ENCODE measurements around the gene GAK. TPM values are rescaled to one million over a fixed set of nuclear protein-coding genes. Genes with fewer than 3 reads are reported as not detected.

The GAK gene
- total RNA-seq, 6 experiments from 2014 or later = 53.2 to 85.0 (median 64.5) TPM

- DNase-seq (no peak), ATAC-seq (no peak)
- Histone ChIP-seq H3K27ac (no peak overlapping the region), H3K36me3 (no peaks in the 10 kb centered on the region), H3K9me3 (no peaks in the 10 kb centered on the region), H3K27me3 (no peaks in the 10 kb centered on the region), H3K4me3 (no peak overlapping the region), H3K4me1 (no peaks in the 10 kb centered on the region)
- intact Hi-C loops (cut with DNase I) = no loop called here
- no peak for TF ChIP-seq CTCF (IDR thresholded peaks at IDR 0.05)
- no peak for TF ChIP-seq POLR2A (IDR thresholded peaks at IDR 0.05)
- WGBS (ENCODE audit: insufficient coverage, low coverage, low lambda C conversion rate, missing lambda C conversion rate) = 100% methylated on average over 1 of the region's 1 CpG
These were observed 94.3 kb downstream of the GAK start for GRCh38 chr4:837772-838171.

GRCh38 chr4:836750-837301 lies 95.3 kb downstream of the GAK start:
- TF ChIP-seq CTCF (IDR thresholded peaks at IDR 0.05) (no peak), POLR2A (IDR thresholded peaks at IDR 0.05) (no peak)
- WGBS (ENCODE audit: insufficient coverage, low coverage, low lambda C conversion rate, missing lambda C conversion rate) = 100% methylated on average over 1 of the region's 22 CpGs
- no peaks in the 10 kb centered on the region for H3K4me1 ChIP-seq
- peak in 2 of 3 donors; percentile 17 to 44 for DNase-seq
- H3K9me3 ChIP-seq = no peaks in the 10 kb centered on the region
- no peaks in the 10 kb centered on the region for H3K27me3 ChIP-seq
- H3K27ac ChIP-seq = no peak overlapping the region
- no peak for ATAC-seq
- H3K36me3 ChIP-seq = no peaks in the 10 kb centered on the region
- intact Hi-C loops (cut with DNase I) = no loop called here
- H3K4me3 ChIP-seq = no peak overlapping the region

- DNase-seq (peak in 2 of 3 donors; percentile 12 to 52), ATAC-seq (no peak)
- H3K9me3 ChIP-seq = no peaks in the 10 kb centered on the region
- 90% methylated on average over 18 of the region's 32 CpGs for WGBS (ENCODE audit: insufficient coverage, low coverage, low lambda C conversion rate, missing lambda C conversion rate)
- intact Hi-C loops (cut with DNase I) = no loop called here
- H3K4me1 ChIP-seq = no peaks in the 10 kb centered on the region
- TF ChIP-seq CTCF (IDR thresholded peaks at IDR 0.05) = no peak
- no peak for TF ChIP-seq POLR2A (IDR thresholded peaks at IDR 0.05)
- H3K36me3 ChIP-seq = no peaks in the 10 kb centered on the region
- H3K27me3 ChIP-seq = no peaks in the 10 kb centered on the region
- no peak overlapping the region for H3K27ac ChIP-seq
- H3K4me3 ChIP-seq = no peak overlapping the region
These were observed 96.1 kb downstream of the GAK start for GRCh38 chr4:836003-836511.

GRCh38 chr4:835148-836002 lies 96.7 kb downstream of the GAK start:
- no peaks in the 10 kb centered on the region for H3K36me3 ChIP-seq
- H3K9me3 ChIP-seq = no peaks in the 10 kb centered on the region
- no peak overlapping the region for H3K4me3 ChIP-seq
- ATAC-seq (peak in 1 of 4 donors; percentile 15), DNase-seq (peak in 2 of 3 donors; percentile 22 to 50)
- H3K4me1 ChIP-seq = no peaks in the 10 kb centered on the region
- 68% methylated on average over 19 of the region's 46 CpGs for WGBS (ENCODE audit: insufficient coverage, low coverage, low lambda C conversion rate, missing lambda C conversion rate)
- intact Hi-C loops (cut with DNase I) = no loop called here
- H3K27ac ChIP-seq = no peak overlapping the region
- no peaks in the 10 kb centered on the region for H3K27me3 ChIP-seq
- TF ChIP-seq POLR2A (IDR thresholded peaks at IDR 0.05) = no peak
- no peak for TF ChIP-seq CTCF (IDR thresholded peaks at IDR 0.05)

All from right lobe of liver (tissue), 6 donors.